ENCODE measurements around the gene ERF.

Gene ERF

GRCh38 chr19:42295342-42295741 lies 40.4 kb upstream of the ERF start:
- TF ChIP-seq CTCF (conservative IDR thresholded peaks at IDR 0.05; ENCODE audit: low read depth, low read length), result no peak

GRCh38 chr19:42294471-42295137 lies 39.7 kb upstream of the ERF start:
- no peak overlapping the region for H3K4me3 ChIP-seq (ENCODE audit: low read length)
- no peak for TF ChIP-seq CTCF (conservative IDR thresholded peaks at IDR 0.05; ENCODE audit: low read depth, low read length)
- no peak for DNase-seq (ENCODE audit: low read depth)

More at GRCh38 chr19:42295342-42295741, 40.4 kb upstream of the ERF start:
- no peak overlapping the region for H3K4me3 ChIP-seq (ENCODE audit: low read length)
- no peak for DNase-seq (ENCODE audit: low read depth)

- no peak for DNase-seq (ENCODE audit: low read depth)
- no peak overlapping the region for H3K4me3 ChIP-seq (ENCODE audit: low read length)
- TF ChIP-seq CTCF (conservative IDR thresholded peaks at IDR 0.05; ENCODE audit: low read depth, low read length), result no peak
Measured at GRCh38 chr19:42293948-42294347, 39.0 kb upstream of the ERF start.

- no peak overlapping the region for H3K4me3 ChIP-seq (ENCODE audit: low read length)
- DNase-seq (ENCODE audit: low read depth), result no peak
- TF ChIP-seq CTCF (conservative IDR thresholded peaks at IDR 0.05; ENCODE audit: low read depth, low read length), result peak; percentile 29
Measured at GRCh38 chr19:42293540-42293939, 38.6 kb upstream of the ERF start.

- DNase-seq (ENCODE audit: low read depth), result no peak
- no peak overlapping the region for H3K4me3 ChIP-seq (ENCODE audit: low read length)
- no peak for TF ChIP-seq CTCF (conservative IDR thresholded peaks at IDR 0.05; ENCODE audit: low read depth, low read length)
Measured at GRCh38 chr19:42292963-42293362, 38.0 kb upstream of the ERF start.

GRCh38 chr19:42292042-42292960 lies 37.4 kb upstream of the ERF start:
- no peak for TF ChIP-seq CTCF (conservative IDR thresholded peaks at IDR 0.05; ENCODE audit: low read depth, low read length)
- no peak for DNase-seq (ENCODE audit: low read depth)
- H3K4me3 ChIP-seq (ENCODE audit: low read length), result no peak overlapping the region

Measured in retinal pigment epithelial cell (primary cell).